Liver (tissue), 9 donors: ENCODE data around the gene EXOSC3. TPM values are rescaled to one million over a fixed set of nuclear protein-coding genes. Genes with fewer than 3 reads are reported as not detected.

Experiments used
- DNase-seq: peaks from one replicate; pipeline ENCODE4 v3.0.0-alpha.2; 2017; ENCODE audit warnings: low spot score
- H3K27ac ChIP-seq, 2 donors: one replicate each; pipeline ENCODE4 v1.7.0; 2013; ENCODE audit warnings: inconsistent platforms in 2 of 2, low read length in 2 of 2, control low read depth in 1 of 2, low read depth in 1 of 2, mild to moderate bottlenecking in 1 of 2
- H3K27me3 ChIP-seq, 4 donors: one replicate each; pipeline versions ENCODE4 v1.6.1 to v1.7.0; 2013; ENCODE audit warnings: low read length in 3 of 4, inconsistent platforms in 1 of 4, mild to moderate bottlenecking in 1 of 4, moderate library complexity in 1 of 4; ENCODE audit not compliant: control insufficient read depth in 4 of 4, insufficient read depth in 4 of 4
- H3K36me3 ChIP-seq, 4 donors: one replicate each; pipeline versions ENCODE4 v1.6.1 to v1.7.0; 2013; ENCODE audit warnings: low read length in 3 of 4, mild to moderate bottlenecking in 3 of 4, low read depth in 1 of 4, moderate library complexity in 1 of 4; ENCODE audit not compliant: control insufficient read depth in 4 of 4, insufficient read depth in 3 of 4
- H3K4me1 ChIP-seq, 4 donors: one replicate each; pipeline versions ENCODE4 v1.6.1 to v1.7.0; 2013; ENCODE audit warnings: low read length in 3 of 4, mild to moderate bottlenecking in 3 of 4, moderate library complexity in 1 of 4; ENCODE audit not compliant: control insufficient read depth in 4 of 4, insufficient read depth in 4 of 4
- H3K4me3 ChIP-seq, 3 donors: one replicate each; pipeline versions ENCODE4 v1.6.1 to v1.7.0; 2013; ENCODE audit warnings: low read length in 3 of 3, control low read depth in 1 of 3, low read depth in 1 of 3, mild to moderate bottlenecking in 1 of 3
- H3K9ac ChIP-seq, 2 donors: one replicate each; pipeline ENCODE4 v1.7.0; 2013; ENCODE audit warnings: low read length in 2 of 2, mild to moderate bottlenecking in 2 of 2, moderate library complexity in 2 of 2, control low read depth in 1 of 2, low read depth in 1 of 2
- H3K9me3 ChIP-seq, 4 donors: one replicate each; pipeline versions ENCODE4 v1.6.1 to v1.7.0; 2013; ENCODE audit warnings: low read length in 3 of 4; ENCODE audit not compliant: control insufficient read depth in 4 of 4
- EGR1 ChIP-seq, 2 donors: IDR thresholded peaks; 2 replicates each; pipeline ENCODE4 v1.6.1; 2016 to 2018; ENCODE audit warnings: antibody characterized with exemption in 2 of 2, low read depth in 2 of 2
- HNF4A ChIP-seq, 2 donors: conservative IDR thresholded peaks; 2 replicates each; pipeline ENCODE4 v1.6.1; 2016; ENCODE audit warnings: antibody characterized with exemption in 2 of 2, mild to moderate bottlenecking in 2 of 2
- MAX ChIP-seq: IDR thresholded peaks from 2 replicates; pipeline ENCODE4 v1.6.1; 2016; ENCODE audit warnings: antibody characterized with exemption
- SP1 ChIP-seq: IDR thresholded peaks from 2 replicates; pipeline ENCODE4 v1.6.1; 2018; ENCODE audit warnings: antibody characterized with exemption, mild to moderate bottlenecking
- TAF1 ChIP-seq: conservative IDR thresholded peaks from 2 replicates; pipeline ENCODE4 v1.6.1; 2016; ENCODE audit warnings: antibody characterized with exemption, mild to moderate bottlenecking
- WGBS: extraction: QIAGEN DNeasy Blood & Tissue Kit; methylation state at CpG from one replicate; pipeline ENCODE4 v1.1.7; 2013; 5-methylcytosine and 5-hydroxymethylcytosine counted together
- polyA plus RNA-seq, 2 donors: library from polyadenylated mRNA; stranded (reverse) in 1 of 2; unstranded in 1 of 2; fragments of 200-250 nt in 1 of 2; fragments of >200 nt in 1 of 2; fragmentation: Nextera tagmentation in 1 of 2; extraction: Ambion mirVana in 1 of 2; gene quantifications; one replicate each; pipeline versions ENCODE4 v1.2.1 to v1.2.3, GENCODE V29; 2013 to 2015
- total RNA-seq, 2 donors: library from RNA; depleted of rRNA; stranded (reverse); fragments of >200 nt; gene quantifications; one replicate each; pipeline ENCODE4 v1.2.3, GENCODE V29; 2014
- TF ChIP-seq, protein P1 (sequence below): IDR thresholded peaks from 2 replicates; pipeline ENCODE4 v1.6.1; 2016; ENCODE audit warnings: antibody characterized with exemption, mild to moderate bottlenecking
- TF ChIP-seq, protein P2 (sequence below): fragments of 150-350 bp; IDR thresholded peaks from 2 replicates; pipeline ENCODE4 v1.5.1; 2017; ENCODE audit warnings: improper control_type of control experiment, low read depth, low read length; ENCODE audit not compliant: missing input control
- TF ChIP-seq, protein P3 (sequence below): IDR thresholded peaks from 2 replicates; pipeline ENCODE4 v1.6.1; 2016; ENCODE audit warnings: antibody characterized with exemption
- donor health status: healthy.
- donor health status: healthy.
- donor health status: healthy.
- donor health status: healthy.
- donor health status: healthy.

EXOSC3 gene
- total and polyA plus RNA-seq, 4 donors = 16.2 to 27.7 (median 19.6) TPM

DNA sequence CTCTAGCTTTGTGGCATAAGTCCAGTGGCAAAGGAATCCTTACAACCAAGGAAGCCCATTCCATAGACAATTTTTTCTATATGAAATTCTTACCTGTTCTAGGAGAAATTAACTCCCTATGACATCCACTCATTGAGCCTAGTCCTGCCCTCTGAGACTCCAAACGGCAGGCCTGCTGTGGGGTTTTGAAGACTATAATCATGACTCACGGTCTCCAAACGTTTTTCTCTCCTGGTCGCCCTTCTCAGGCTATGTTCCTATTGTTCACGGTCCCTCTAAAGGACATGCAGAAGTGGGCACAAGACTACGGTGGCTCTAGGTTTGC, 611 bp downstream of the EXOSC3 start (continued):
- TF ChIP-seq, protein P1, sequence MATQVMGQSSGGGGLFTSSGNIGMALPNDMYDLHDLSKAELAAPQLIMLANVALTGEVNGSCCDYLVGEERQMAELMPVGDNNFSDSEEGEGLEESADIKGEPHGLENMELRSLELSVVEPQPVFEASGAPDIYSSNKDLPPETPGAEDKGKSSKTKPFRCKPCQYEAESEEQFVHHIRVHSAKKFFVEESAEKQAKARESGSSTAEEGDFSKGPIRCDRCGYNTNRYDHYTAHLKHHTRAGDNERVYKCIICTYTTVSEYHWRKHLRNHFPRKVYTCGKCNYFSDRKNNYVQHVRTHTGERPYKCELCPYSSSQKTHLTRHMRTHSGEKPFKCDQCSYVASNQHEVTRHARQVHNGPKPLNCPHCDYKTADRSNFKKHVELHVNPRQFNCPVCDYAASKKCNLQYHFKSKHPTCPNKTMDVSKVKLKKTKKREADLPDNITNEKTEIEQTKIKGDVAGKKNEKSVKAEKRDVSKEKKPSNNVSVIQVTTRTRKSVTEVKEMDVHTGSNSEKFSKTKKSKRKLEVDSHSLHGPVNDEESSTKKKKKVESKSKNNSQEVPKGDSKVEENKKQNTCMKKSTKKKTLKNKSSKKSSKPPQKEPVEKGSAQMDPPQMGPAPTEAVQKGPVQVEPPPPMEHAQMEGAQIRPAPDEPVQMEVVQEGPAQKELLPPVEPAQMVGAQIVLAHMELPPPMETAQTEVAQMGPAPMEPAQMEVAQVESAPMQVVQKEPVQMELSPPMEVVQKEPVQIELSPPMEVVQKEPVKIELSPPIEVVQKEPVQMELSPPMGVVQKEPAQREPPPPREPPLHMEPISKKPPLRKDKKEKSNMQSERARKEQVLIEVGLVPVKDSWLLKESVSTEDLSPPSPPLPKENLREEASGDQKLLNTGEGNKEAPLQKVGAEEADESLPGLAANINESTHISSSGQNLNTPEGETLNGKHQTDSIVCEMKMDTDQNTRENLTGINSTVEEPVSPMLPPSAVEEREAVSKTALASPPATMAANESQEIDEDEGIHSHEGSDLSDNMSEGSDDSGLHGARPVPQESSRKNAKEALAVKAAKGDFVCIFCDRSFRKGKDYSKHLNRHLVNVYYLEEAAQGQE = no peak
- no peak for TF ChIP-seq TAF1
- TF ChIP-seq, protein P2, sequence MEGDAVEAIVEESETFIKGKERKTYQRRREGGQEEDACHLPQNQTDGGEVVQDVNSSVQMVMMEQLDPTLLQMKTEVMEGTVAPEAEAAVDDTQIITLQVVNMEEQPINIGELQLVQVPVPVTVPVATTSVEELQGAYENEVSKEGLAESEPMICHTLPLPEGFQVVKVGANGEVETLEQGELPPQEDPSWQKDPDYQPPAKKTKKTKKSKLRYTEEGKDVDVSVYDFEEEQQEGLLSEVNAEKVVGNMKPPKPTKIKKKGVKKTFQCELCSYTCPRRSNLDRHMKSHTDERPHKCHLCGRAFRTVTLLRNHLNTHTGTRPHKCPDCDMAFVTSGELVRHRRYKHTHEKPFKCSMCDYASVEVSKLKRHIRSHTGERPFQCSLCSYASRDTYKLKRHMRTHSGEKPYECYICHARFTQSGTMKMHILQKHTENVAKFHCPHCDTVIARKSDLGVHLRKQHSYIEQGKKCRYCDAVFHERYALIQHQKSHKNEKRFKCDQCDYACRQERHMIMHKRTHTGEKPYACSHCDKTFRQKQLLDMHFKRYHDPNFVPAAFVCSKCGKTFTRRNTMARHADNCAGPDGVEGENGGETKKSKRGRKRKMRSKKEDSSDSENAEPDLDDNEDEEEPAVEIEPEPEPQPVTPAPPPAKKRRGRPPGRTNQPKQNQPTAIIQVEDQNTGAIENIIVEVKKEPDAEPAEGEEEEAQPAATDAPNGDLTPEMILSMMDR = no peak
- no peak for TF ChIP-seq SP1
- TF ChIP-seq EGR1 (IDR thresholded peaks at IDR 0.05; ENCODE audit: low read depth in 2 of 2) = no peak

- 88% methylated on average over 2 of the region's 2 CpGs for WGBS
- Histone ChIP-seq H3K27ac (no peak overlapping the region), H3K27me3 (no peaks in the 10 kb centered on the region), H3K36me3 (peaks cover 8 to 59% (median 52%) of the 10 kb centered on the region in 4 donors), H3K9me3 (no peaks in the 10 kb centered on the region), H3K4me1 (peaks cover 0 to 8% (median 4%) of the 10 kb centered on the region in 4 donors), H3K9ac (no peak overlapping the region), H3K4me3 (no peak overlapping the region)
- TF ChIP-seq HNF4A (conservative IDR thresholded peaks at IDR 0.05) (no peak), EGR1 (IDR thresholded peaks at IDR 0.05; ENCODE audit: low read depth in 2 of 2) (no peak), MAX (no peak)
- TF ChIP-seq, protein P2 = no peak
- TF ChIP-seq, protein P3, sequence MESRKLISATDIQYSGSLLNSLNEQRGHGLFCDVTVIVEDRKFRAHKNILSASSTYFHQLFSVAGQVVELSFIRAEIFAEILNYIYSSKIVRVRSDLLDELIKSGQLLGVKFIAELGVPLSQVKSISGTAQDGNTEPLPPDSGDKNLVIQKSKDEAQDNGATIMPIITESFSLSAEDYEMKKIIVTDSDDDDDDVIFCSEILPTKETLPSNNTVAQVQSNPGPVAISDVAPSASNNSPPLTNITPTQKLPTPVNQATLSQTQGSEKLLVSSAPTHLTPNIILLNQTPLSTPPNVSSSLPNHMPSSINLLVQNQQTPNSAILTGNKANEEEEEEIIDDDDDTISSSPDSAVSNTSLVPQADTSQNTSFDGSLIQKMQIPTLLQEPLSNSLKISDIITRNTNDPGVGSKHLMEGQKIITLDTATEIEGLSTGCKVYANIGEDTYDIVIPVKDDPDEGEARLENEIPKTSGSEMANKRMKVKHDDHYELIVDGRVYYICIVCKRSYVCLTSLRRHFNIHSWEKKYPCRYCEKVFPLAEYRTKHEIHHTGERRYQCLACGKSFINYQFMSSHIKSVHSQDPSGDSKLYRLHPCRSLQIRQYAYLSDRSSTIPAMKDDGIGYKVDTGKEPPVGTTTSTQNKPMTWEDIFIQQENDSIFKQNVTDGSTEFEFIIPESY = no peak
- TF ChIP-seq, protein P1 = no peak
- DNase-seq = no peak
Observed at GRCh38 chr9:37778534-37778933, 6.3 kb downstream of the EXOSC3 start.
